ENCODE measurements around the gene CDSN.

GRCh38 chr6:31139599-31139998 is 19.4 kb upstream of the CDSN start:
- no peak for TF ChIP-seq CTCF (IDR thresholded peaks at IDR 0.05)
- TF ChIP-seq EZH2 (IDR thresholded peaks at IDR 0.05; ENCODE audit: borderline replicate concordance, insufficient read depth, low read depth, low read length, poor library complexity, severe bottlenecking) = no peak
